ENCODE data around the gene MUC13. TPM values are rescaled to one million over a fixed set of nuclear protein-coding genes. Genes with fewer than 3 reads are reported as not detected.

MUC13 gene
- polyA plus RNA-seq, 2 of the 4 experiments (the other 2 are of a cell fraction) = 5.5 to 8.8 TPM

DNA sequence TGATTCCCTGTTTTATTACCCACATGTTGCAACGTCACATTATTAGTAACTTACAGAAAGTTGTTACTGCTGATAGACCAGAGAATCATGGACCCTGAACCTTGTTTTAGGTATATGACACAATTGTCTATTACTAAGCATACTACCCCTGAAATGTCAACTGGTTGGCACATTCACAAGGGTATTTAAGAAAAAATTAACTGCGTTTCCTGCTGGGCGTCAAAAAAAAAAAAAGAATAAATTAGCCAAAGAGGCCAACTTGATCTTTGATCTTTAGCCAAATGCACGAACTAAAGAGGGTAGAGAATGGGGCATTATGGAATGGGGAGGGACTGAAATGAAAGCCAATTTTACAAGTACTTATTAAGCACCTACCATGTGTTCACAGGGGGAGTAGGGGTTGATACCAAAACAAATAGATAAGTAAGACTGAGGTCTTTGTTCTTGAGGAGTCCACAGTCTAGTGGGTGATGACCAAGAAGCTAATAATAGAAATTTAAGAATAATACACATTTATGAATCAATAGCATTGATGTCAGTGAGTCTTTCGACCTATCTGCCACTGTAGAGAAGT, 17.8 kb upstream of the MUC13 start (continued):
- no peak for TF ChIP-seq KDM1A (IDR thresholded peaks at IDR 0.05; ENCODE audit: low read depth)
- TF ChIP-seq ZFP36 (IDR thresholded peaks at IDR 0.05; ENCODE audit: borderline replicate concordance, partially characterized antibody) = no peak
- TF ChIP-seq FOSB (CRISPR knock-in tag; IDR thresholded peaks at IDR 0.05) = no peak
- TF ChIP-seq EHF (CRISPR knock-in tag; IDR thresholded peaks at IDR 0.05) = no peak

DNA sequence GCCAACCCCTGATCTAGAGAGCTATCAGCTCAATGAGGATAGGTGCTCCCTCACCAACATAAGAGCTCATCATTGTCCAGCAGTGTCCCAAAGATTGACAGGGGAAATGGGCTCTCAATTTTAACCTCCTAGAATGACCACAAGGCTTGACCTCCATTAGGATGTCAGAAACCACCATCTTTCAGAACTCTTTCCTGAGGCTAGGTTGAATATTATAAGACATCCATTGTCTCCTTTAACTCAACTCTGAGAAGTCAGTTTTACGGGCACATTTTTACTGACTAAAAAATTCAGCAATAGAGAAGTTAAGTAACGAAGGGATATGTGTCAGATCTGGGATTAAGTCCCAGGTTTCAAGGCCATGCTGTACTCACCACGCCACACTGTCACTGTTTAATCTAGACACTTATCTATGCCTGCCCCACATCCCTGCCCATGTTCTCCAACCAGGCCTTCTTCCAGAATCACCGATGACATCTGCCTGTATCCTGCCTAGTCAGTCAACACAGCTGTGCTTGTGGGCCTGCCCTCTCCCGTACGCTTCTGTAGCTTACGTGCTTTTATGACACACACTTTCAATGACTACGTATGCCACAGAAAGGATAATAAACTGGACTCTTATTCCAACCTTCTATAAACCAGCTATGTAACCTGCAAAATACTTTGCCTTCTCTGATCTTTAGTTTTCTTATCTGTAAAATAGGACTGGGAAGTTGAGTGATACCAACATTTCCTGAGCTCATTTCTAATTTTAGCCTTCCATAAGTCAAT, 17.1 kb upstream of the MUC13 start:
- no peak for DNase-seq (ENCODE audit: low read depth in 1 of 2, low spot score in 1 of 2)
- POLR2A ChIA-PET = no interaction called here

DNA sequence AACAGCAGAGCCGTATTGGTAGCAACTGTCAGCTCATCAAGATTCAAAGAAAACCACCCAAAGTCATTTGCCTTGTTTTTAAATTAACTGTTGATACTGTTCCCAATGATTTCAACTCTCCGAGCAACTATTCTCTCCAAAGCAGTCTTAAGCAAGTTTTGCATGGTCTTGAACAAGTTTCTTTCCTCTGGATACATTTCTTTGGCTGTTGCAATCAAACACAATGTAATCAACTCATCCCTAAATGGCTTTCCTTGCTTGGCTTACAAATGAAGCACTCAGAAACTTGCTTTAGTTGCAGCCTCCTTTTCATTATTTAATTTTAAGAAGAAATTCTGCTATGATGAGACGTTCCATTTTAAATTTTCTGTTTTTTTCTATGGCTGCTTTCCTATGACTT, 15.5 kb upstream of the MUC13 start:
- ATAC-seq (no peak), FAIRE-seq (peak; percentile 39), DNase-seq (ENCODE audit: low read depth in 1 of 2, low spot score in 1 of 2) (no peak)
- TF ChIP-seq SREBF2 (IDR thresholded peaks at IDR 0.05) (no peak), MAFK (IDR thresholded peaks at IDR 0.05; ENCODE audit: partially characterized antibody) (no peak), EP300 (IDR thresholded peaks at IDR 0.05) (no peak), CHD2 (IDR thresholded peaks at IDR 0.05; ENCODE audit: low read length, partially characterized antibody) (no peak), ZFP36 (IDR thresholded peaks at IDR 0.05; ENCODE audit: borderline replicate concordance, partially characterized antibody) (no peak), RNF2 (IDR thresholded peaks at IDR 0.05; ENCODE audit: borderline replicate concordance, low read depth) (no peak)
- TF ChIP-seq, protein P1, sequence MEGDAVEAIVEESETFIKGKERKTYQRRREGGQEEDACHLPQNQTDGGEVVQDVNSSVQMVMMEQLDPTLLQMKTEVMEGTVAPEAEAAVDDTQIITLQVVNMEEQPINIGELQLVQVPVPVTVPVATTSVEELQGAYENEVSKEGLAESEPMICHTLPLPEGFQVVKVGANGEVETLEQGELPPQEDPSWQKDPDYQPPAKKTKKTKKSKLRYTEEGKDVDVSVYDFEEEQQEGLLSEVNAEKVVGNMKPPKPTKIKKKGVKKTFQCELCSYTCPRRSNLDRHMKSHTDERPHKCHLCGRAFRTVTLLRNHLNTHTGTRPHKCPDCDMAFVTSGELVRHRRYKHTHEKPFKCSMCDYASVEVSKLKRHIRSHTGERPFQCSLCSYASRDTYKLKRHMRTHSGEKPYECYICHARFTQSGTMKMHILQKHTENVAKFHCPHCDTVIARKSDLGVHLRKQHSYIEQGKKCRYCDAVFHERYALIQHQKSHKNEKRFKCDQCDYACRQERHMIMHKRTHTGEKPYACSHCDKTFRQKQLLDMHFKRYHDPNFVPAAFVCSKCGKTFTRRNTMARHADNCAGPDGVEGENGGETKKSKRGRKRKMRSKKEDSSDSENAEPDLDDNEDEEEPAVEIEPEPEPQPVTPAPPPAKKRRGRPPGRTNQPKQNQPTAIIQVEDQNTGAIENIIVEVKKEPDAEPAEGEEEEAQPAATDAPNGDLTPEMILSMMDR (IDR thresholded peaks at IDR 0.05) = no peak
- ChIA-PET CTCF (interaction anchor here (1.3 kb wide), 1 partner anchor 21 kb away, joined by 3 read pairs; no protein-coding TSS in a partner anchor), POLR2A (no interaction called here)
- peaks cover 10% of the 10 kb centered on the region; the same call in 2 of the 3 replicates for H3K4me1 ChIP-seq
- no peak overlapping the region for H3K27ac ChIP-seq
- no peak overlapping the region for H3K4me3 ChIP-seq
- no peaks in the 10 kb centered on the region for H3K9me3 ChIP-seq
- H3K4me2 ChIP-seq = no peak overlapping the region
- WGBS (ENCODE audit: missing lambda C conversion rate) = 83% methylated on average over 3 of the region's 3 CpGs

More for the DNA sequence above, 17.1 kb upstream of the MUC13 start:
- peak overlapping the region in 1 of 2 experiments; percentile 54; a peak in 2 of 6 replicates for H3K27ac ChIP-seq
- H3K4me1 ChIP-seq = peaks cover 10% of the 10 kb centered on the region; the same call in 2 of the 3 replicates
- H3K4me2 ChIP-seq = no peak overlapping the region
- no peak for TF ChIP-seq RARB (CRISPR knock-in tag; IDR thresholded peaks at IDR 0.05)
- TF ChIP-seq SMC3 (IDR thresholded peaks at IDR 0.05) = no peak
- no peak for TF ChIP-seq CBX2 (IDR thresholded peaks at IDR 0.05; ENCODE audit: borderline replicate concordance, low read depth)
- TF ChIP-seq NPAS2 (CRISPR knock-in tag; IDR thresholded peaks at IDR 0.05; ENCODE audit: borderline replicate concordance) = no peak
- no peak for TF ChIP-seq RNF2 (IDR thresholded peaks at IDR 0.05; ENCODE audit: borderline replicate concordance, low read depth)
- no peak for TF ChIP-seq TFCP2L1 (CRISPR knock-in tag; IDR thresholded peaks at IDR 0.05)
- TF ChIP-seq, protein P2, sequence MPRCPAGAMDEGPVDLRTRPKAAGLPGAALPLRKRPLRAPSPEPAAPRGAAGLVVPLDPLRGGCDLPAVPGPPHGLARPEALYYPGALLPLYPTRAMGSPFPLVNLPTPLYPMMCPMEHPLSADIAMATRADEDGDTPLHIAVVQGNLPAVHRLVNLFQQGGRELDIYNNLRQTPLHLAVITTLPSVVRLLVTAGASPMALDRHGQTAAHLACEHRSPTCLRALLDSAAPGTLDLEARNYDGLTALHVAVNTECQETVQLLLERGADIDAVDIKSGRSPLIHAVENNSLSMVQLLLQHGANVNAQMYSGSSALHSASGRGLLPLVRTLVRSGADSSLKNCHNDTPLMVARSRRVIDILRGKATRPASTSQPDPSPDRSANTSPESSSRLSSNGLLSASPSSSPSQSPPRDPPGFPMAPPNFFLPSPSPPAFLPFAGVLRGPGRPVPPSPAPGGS (IDR thresholded peaks at IDR 0.05) = no peak
- no peak for TF ChIP-seq JUNB (IDR thresholded peaks at IDR 0.05)
- TF ChIP-seq CEBPB (IDR thresholded peaks at IDR 0.05) = no peak
- no peak for TF ChIP-seq CBX8 (IDR thresholded peaks at IDR 0.05)
- no peak for TF ChIP-seq EP300 (IDR thresholded peaks at IDR 0.05)
- TF ChIP-seq NFE2L2 (conservative IDR thresholded peaks at IDR 0.05; ENCODE audit: low read length) = no peak
- no peak for TF ChIP-seq POLR2A (IDR thresholded peaks at IDR 0.05; ENCODE audit: low read length)
- WGBS (ENCODE audit: missing lambda C conversion rate) = 85% methylated on average over 8 of the region's 8 CpGs
- ATAC-seq = peak; percentile 36 to 46; a peak in 3 of 6 replicates
- H3K9me3 ChIP-seq = peaks cover 3% of the 10 kb centered on the region; the same call in 1 of the 3 replicates
- FAIRE-seq = no peak
- CTCF ChIA-PET = interaction anchor here (0.9 to 1.7 kb wide), 2 partner anchors 28 to 50 kb away, joined by 3 to 6 read pairs; no protein-coding TSS in a partner anchor
- H3K4me3 ChIP-seq = no peak overlapping the region
